ENCODE measurements around the gene FIBP.

DNA sequence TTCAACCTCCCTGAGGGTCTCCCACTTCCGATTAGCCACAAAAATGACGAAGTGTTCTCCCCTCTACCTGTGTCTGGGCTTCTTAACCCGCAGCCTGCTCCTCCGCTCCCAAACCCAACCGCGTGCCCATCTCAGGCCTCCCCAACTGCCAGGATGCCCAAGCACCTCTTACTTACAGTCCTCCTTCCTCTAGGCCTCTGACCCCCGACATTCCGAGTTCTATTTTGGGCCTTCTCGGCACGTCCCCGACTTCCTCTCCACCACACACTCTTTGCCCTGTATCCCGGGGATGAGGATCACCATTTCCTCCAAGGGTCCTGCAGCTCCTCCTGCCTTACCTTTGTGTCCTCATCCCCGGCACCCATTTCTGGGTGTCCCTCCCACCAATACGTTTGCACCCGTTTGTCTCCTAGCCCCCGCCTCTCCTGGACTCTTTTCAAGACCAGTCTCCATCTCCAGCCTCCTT, 28.4 kb downstream of the FIBP start:
- TF ChIP-seq TCF7 (CRISPR knock-in tag; IDR thresholded peaks at IDR 0.05; ENCODE audit: low read depth) = no peak
- no peak for TF ChIP-seq HMGXB4 (CRISPR knock-in tag; IDR thresholded peaks at IDR 0.05)
- TF ChIP-seq, protein P1, sequence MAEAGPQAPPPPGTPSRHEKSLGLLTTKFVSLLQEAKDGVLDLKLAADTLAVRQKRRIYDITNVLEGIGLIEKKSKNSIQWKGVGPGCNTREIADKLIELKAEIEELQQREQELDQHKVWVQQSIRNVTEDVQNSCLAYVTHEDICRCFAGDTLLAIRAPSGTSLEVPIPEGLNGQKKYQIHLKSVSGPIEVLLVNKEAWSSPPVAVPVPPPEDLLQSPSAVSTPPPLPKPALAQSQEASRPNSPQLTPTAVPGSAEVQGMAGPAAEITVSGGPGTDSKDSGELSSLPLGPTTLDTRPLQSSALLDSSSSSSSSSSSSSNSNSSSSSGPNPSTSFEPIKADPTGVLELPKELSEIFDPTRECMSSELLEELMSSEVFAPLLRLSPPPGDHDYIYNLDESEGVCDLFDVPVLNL (CRISPR knock-in tag; IDR thresholded peaks at IDR 0.05; ENCODE audit: borderline replicate concordance, low read depth) = no peak
- TF ChIP-seq, protein P2, sequence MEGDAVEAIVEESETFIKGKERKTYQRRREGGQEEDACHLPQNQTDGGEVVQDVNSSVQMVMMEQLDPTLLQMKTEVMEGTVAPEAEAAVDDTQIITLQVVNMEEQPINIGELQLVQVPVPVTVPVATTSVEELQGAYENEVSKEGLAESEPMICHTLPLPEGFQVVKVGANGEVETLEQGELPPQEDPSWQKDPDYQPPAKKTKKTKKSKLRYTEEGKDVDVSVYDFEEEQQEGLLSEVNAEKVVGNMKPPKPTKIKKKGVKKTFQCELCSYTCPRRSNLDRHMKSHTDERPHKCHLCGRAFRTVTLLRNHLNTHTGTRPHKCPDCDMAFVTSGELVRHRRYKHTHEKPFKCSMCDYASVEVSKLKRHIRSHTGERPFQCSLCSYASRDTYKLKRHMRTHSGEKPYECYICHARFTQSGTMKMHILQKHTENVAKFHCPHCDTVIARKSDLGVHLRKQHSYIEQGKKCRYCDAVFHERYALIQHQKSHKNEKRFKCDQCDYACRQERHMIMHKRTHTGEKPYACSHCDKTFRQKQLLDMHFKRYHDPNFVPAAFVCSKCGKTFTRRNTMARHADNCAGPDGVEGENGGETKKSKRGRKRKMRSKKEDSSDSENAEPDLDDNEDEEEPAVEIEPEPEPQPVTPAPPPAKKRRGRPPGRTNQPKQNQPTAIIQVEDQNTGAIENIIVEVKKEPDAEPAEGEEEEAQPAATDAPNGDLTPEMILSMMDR (IDR thresholded peaks at IDR 0.05) = no peak
- TF ChIP-seq ZNF512 (CRISPR knock-in tag; IDR thresholded peaks at IDR 0.05; ENCODE audit: borderline replicate concordance) = no peak
- no peak for TF ChIP-seq JUN (CRISPR knock-in tag; IDR thresholded peaks at IDR 0.05)
- no peak for TF ChIP-seq SP1 (CRISPR knock-in tag; conservative IDR thresholded peaks at IDR 0.05)
- no peak for TF ChIP-seq AFF4 (CRISPR knock-in tag; IDR thresholded peaks at IDR 0.05; ENCODE audit: borderline replicate concordance)
- no peak for TF ChIP-seq NR3C1 (CRISPR knock-in tag; conservative IDR thresholded peaks at IDR 0.05; ENCODE audit: low read depth)
- TF ChIP-seq ZNF232 (CRISPR knock-in tag; IDR thresholded peaks at IDR 0.05) = no peak
- TF ChIP-seq KAT7 (CRISPR knock-in tag; IDR thresholded peaks at IDR 0.05; ENCODE audit: borderline replicate concordance) = no peak
- TF ChIP-seq, protein P3, sequence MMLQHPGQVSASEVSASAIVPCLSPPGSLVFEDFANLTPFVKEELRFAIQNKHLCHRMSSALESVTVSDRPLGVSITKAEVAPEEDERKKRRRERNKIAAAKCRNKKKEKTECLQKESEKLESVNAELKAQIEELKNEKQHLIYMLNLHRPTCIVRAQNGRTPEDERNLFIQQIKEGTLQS (CRISPR knock-in tag; conservative IDR thresholded peaks at IDR 0.05) = no peak
- no peak for TF ChIP-seq FOXP1 (CRISPR knock-in tag; IDR thresholded peaks at IDR 0.05; ENCODE audit: borderline replicate concordance)
